ENCODE measurements around the gene CDH3. TPM values are rescaled to one million over a fixed set of nuclear protein-coding genes. Genes with fewer than 3 reads are reported as not detected.
A peak's percentile ranks its signal among the peaks of the same experiment; 100 is the strongest.

The CDH3 gene
- total RNA-seq, 4 donors from 2014 or later: 1.1 to 5.0 (median 3.2) TPM

DNA sequence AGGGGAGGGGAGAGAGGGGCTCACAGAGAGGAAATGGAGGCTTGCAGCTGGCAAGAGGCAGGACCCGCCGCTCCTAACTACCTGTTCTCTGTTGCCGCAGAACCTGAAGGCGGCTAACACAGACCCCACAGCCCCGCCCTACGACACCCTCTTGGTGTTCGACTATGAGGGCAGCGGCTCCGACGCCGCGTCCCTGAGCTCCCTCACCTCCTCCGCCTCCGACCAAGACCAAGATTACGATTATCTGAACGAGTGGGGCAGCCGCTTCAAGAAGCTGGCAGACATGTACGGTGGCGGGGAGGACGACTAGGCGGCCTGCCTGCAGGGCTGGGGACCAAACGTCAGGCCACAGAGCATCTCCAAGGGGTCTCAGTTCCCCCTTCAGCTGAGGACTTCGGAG lies 53.0 kb downstream of the CDH3 start:
- TF ChIP-seq CTCF (IDR thresholded peaks at IDR 0.05): no peak
- WGBS, 2 donors: 87 to 89% methylated on average over 22 to 23 of the region's 23 CpGs
- intact Hi-C loops (cut with DNase I): no loop called here

DNA sequence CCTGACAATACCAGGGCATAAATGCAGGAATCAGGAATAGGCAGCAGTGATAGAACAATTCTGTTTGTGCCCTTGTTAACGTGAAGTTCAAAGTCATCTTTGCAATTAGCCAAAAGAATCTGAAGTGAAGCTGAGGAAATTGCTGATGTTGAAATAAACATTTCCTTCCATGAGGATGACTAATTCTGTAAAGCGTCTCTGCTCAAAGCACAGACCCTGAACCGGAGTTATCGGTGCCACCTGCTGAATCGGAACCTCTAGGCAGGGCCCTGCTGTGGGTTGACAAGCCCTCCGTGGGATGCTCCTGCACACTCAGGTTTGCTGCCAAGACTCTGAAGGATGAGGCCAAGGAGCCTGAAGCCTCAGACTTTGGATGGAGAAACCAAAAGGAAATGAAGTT lies 55.0 kb downstream of the CDH3 start:
- intact Hi-C loops (cut with DNase I): loop anchor here (10.0 kb wide), 2 partner anchors 105 to 165 kb away; partner anchors contain the start of gene ZFP90

More for the DNA sequence above, 53.0 kb downstream of the CDH3 start:
- Histone ChIP-seq H3K36me3 (no peaks in the 10 kb centered on the region), H3K9me3 (no peaks in the 10 kb centered on the region), H3K4me1 (no peaks in the 10 kb centered on the region), H3K27me3 (no peaks in the 10 kb centered on the region), H3K27ac (no peak overlapping the region), H3K4me3 (replicated peaks in 1 of 3) (no peak overlapping the region)
- no peak for DNase-seq

GRCh38 chr16:68700831-68701230 lies 55.7 kb downstream of the CDH3 start:
- Histone ChIP-seq H3K4me1 (no peaks in the 10 kb centered on the region), H3K27me3 (no peaks in the 10 kb centered on the region), H3K27ac (no peak overlapping the region), H3K36me3 (no peaks in the 10 kb centered on the region), H3K4me3 (replicated peaks in 1 of 3) (no peak overlapping the region), H3K9me3 (no peaks in the 10 kb centered on the region)
- intact Hi-C loops (cut with DNase I): loop anchor here (10.0 kb wide), 2 partner anchors 106 to 166 kb away; partner anchors contain the start of gene ZFP90
- 91 to 92% methylated on average over 3 to 5 of the region's 5 CpGs for WGBS, 2 donors
- TF ChIP-seq POLR2A (IDR thresholded peaks at IDR 0.05) (no peak), CTCF (IDR thresholded peaks at IDR 0.05) (no peak)
- DNase-seq: no peak

More for the DNA sequence above, 55.0 kb downstream of the CDH3 start:
- no peak for DNase-seq
- Histone ChIP-seq H3K27ac (no peak overlapping the region), H3K9me3 (no peaks in the 10 kb centered on the region), H3K4me3 (replicated peaks in 1 of 3) (no peak overlapping the region), H3K4me1 (no peaks in the 10 kb centered on the region), H3K27me3 (no peaks in the 10 kb centered on the region), H3K36me3 (no peaks in the 10 kb centered on the region)
- WGBS, 2 donors: 71 to 73% methylated on average over 6 of the region's 6 CpGs
- TF ChIP-seq POLR2A (IDR thresholded peaks at IDR 0.05) (no peak), CTCF (IDR thresholded peaks at IDR 0.05) (no peak)

DNA sequence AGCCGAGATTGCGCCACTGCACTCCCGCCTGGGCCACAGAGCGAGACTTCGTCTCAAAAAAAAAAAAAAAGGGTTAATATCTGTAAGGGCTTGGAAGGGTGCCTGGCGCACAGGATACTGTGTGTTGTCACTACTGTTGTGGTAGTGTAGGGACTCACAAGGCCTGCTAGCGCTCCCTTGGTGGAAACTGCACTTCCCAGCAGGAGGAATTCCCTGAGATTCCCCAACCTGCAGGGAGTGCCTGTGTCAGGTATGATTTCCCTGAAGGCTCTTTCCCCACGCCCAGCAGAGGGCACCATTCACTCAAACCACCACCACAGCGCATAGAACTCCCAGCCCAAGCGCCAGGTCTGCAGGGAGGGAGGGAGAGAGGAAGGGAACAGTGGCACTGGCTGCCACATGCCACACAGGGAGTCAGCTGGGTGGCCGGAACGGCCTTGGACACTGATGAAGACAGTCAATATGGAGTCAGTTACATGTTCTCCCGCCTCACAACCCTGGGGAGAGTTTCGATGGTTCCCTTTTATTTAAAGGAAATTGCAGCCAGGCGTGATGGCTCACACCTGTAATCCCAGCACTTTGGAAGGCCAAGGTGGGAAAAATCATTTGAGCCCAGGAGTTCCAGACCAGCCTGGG lies 59.2 kb downstream of the CDH3 start:
- H3K9me3 ChIP-seq: no peaks in the 10 kb centered on the region
- H3K4me3 ChIP-seq (replicated peaks in 1 of 3): no peak overlapping the region
- H3K27ac ChIP-seq: no peak overlapping the region
- TF ChIP-seq CTCF (IDR thresholded peaks at IDR 0.05) (peak; percentile 65 to 96 (median 78)), POLR2A (IDR thresholded peaks at IDR 0.05) (no peak)
- intact Hi-C loops (cut with DNase I): loop anchor here (10.0 kb wide), 2 partner anchors 110 to 170 kb away; partner anchors contain the start of gene ZFP90
- H3K4me1 ChIP-seq: peaks cover 5 to 12% of the 10 kb centered on the region in 2 donors
- WGBS, 2 donors: 47 to 53% methylated on average over 13 to 15 of the region's 15 CpGs
- DNase-seq: peak; percentile 89 to 94
- no peaks in the 10 kb centered on the region for H3K27me3 ChIP-seq
- H3K36me3 ChIP-seq: no peaks in the 10 kb centered on the region
